ENCODE measurements around the gene PTCRA. TPM values are rescaled to one million over a fixed set of nuclear protein-coding genes. Genes with fewer than 3 reads are reported as not detected.

PTCRA gene
- total and polyA plus RNA-seq, 2 experiments from 2014 or later, result not detected

- Histone ChIP-seq H3K27ac (ENCODE audit: low read depth) (no peak overlapping the region), H3K4me3 (no peak overlapping the region), H3F3A (replicated peaks; ENCODE audit: low read depth) (peaks cover 17% of the 10 kb centered on the region; the same call in 1 of the 2 replicates), H3K36me3 (ENCODE audit: insufficient read depth) (no peaks in the 10 kb centered on the region; the same call in 1 of the 2 replicates), H3K9me2 (ENCODE audit: insufficient read depth) (no peaks in the 10 kb centered on the region), H2AFZ (no peak overlapping the region), H3K4me1 (ENCODE audit: insufficient read depth) (peaks cover 7% of the 10 kb centered on the region; the same call in 1 of the 2 replicates), H3K4me2 (no peak overlapping the region), H3K27me3 (ENCODE audit: insufficient read depth) (peaks cover 24% of the 10 kb centered on the region), H4K20me1 (replicated peaks; ENCODE audit: insufficient read depth) (no peaks in the 10 kb centered on the region), H3K79me2 (replicated peaks; ENCODE audit: insufficient read depth) (no peaks in the 10 kb centered on the region)
- ATAC-seq (no peak), DNase-seq (ENCODE audit: low spot score) (no peak)
- peaks cover 25% of the 10 kb centered on the region for H3K27me3 Mint-ChIP-seq (ENCODE audit: insufficient read depth, low read depth, poor library complexity)
- peaks cover 10% of the 10 kb centered on the region; the same call in 2 of the 3 replicates for H3K4me1 Mint-ChIP-seq
- no peak overlapping the region for H3K27ac Mint-ChIP-seq
- TF ChIP-seq ZNF462 (CRISPR knock-in tag; IDR thresholded peaks at IDR 0.05) (no peak), ETS1 (IDR thresholded peaks at IDR 0.05) (no peak), NANOG (IDR thresholded peaks at IDR 0.05; ENCODE audit: borderline replicate concordance) (no peak), EZH2phosphoT487 (IDR thresholded peaks at IDR 0.05; ENCODE audit: unreplicated experiment) (no peak), CTCF (conservative IDR thresholded peaks at IDR 0.05; ENCODE audit: low read depth in 2 of 2) (no peak), ZNF114 (CRISPR knock-in tag; IDR thresholded peaks at IDR 0.05) (no peak), STAT1 (IDR thresholded peaks at IDR 0.05; ENCODE audit: unreplicated experiment) (no peak), ZNF331 (CRISPR knock-in tag; IDR thresholded peaks at IDR 0.05; ENCODE audit: low read depth) (no peak), CREB1 (CRISPR knock-in tag; IDR thresholded peaks at IDR 0.05; ENCODE audit: low read depth) (no peak), JUNB (IDR thresholded peaks at IDR 0.05; ENCODE audit: unreplicated experiment) (no peak), EZH2 (IDR thresholded peaks at IDR 0.05; ENCODE audit: low read depth, unreplicated experiment) (no peak), REST (IDR thresholded peaks at IDR 0.05; ENCODE audit: unreplicated experiment) (no peak), POLR2AphosphoS5 (IDR thresholded peaks at IDR 0.05; ENCODE audit: low read depth) (no peak)
- H3K4me3 Mint-ChIP-seq, result no peak overlapping the region
- H3K9me3 Mint-ChIP-seq, result no peaks in the 10 kb centered on the region
- peaks cover 3% of the 10 kb centered on the region; the same call in 2 of the 3 replicates for H3K36me3 Mint-ChIP-seq (ENCODE audit: low read depth)
Observed at GRCh38 chr6:42963179-42963854, 47.5 kb downstream of the PTCRA start.
